ENCODE results near the gene SLC34A3. TPM values are rescaled to one million over a fixed set of nuclear protein-coding genes. Genes with fewer than 3 reads are reported as not detected.
A peak's percentile ranks its signal among the peaks of the same experiment; 100 is the strongest.

The SLC34A3 gene
- total RNA-seq, 1 donor from 2014 or later, result not detected

- H3K4me3 Mint-ChIP-seq (ENCODE audit: unreplicated experiment), result peak overlapping the region; percentile 89
- DNase-seq (ENCODE audit: extremely low spot score, unreplicated experiment), result no peak
- no peak overlapping the region for H3K27ac Mint-ChIP-seq (ENCODE audit: unreplicated experiment)
- H3K36me3 Mint-ChIP-seq (ENCODE audit: unreplicated experiment), result peaks cover 15% of the 10 kb centered on the region
- no peaks in the 10 kb centered on the region for H3K9me3 Mint-ChIP-seq (ENCODE audit: unreplicated experiment)
- no peaks in the 10 kb centered on the region for H3K27me3 Mint-ChIP-seq (ENCODE audit: unreplicated experiment)
- peaks cover 32% of the 10 kb centered on the region for H3K4me1 Mint-ChIP-seq (ENCODE audit: unreplicated experiment)
- no peak for TF ChIP-seq CTCF (IDR thresholded peaks at IDR 0.05)
These were observed 44.8 kb upstream of the SLC34A3 start for GRCh38 chr9:137185921-137186320.

GRCh38 chr9:137186385-137186784 lies 44.3 kb upstream of the SLC34A3 start:
- Mint-ChIP-seq H3K4me1 (ENCODE audit: unreplicated experiment) (peaks cover 32% of the 10 kb centered on the region), H3K27me3 (ENCODE audit: unreplicated experiment) (no peaks in the 10 kb centered on the region), H3K36me3 (ENCODE audit: unreplicated experiment) (peaks cover 18% of the 10 kb centered on the region), H3K4me3 (ENCODE audit: unreplicated experiment) (peak overlapping the region; percentile 89), H3K9me3 (ENCODE audit: unreplicated experiment) (no peaks in the 10 kb centered on the region), H3K27ac (ENCODE audit: unreplicated experiment) (no peak overlapping the region)
- TF ChIP-seq CTCF (IDR thresholded peaks at IDR 0.05), result no peak
- DNase-seq (ENCODE audit: extremely low spot score, unreplicated experiment), result no peak

GRCh38 chr9:137187386-137187785 lies 43.3 kb upstream of the SLC34A3 start:
- Mint-ChIP-seq H3K27ac (ENCODE audit: unreplicated experiment) (peak overlapping the region; percentile 82), H3K36me3 (ENCODE audit: unreplicated experiment) (peaks cover 14% of the 10 kb centered on the region), H3K4me3 (ENCODE audit: unreplicated experiment) (peak overlapping the region; percentile 89), H3K9me3 (ENCODE audit: unreplicated experiment) (no peaks in the 10 kb centered on the region), H3K4me1 (ENCODE audit: unreplicated experiment) (peaks cover 32% of the 10 kb centered on the region), H3K27me3 (ENCODE audit: unreplicated experiment) (no peaks in the 10 kb centered on the region)
- no peak for DNase-seq (ENCODE audit: extremely low spot score, unreplicated experiment)
- no peak for TF ChIP-seq CTCF (IDR thresholded peaks at IDR 0.05)

- Mint-ChIP-seq H3K27me3 (ENCODE audit: unreplicated experiment) (no peaks in the 10 kb centered on the region), H3K9me3 (ENCODE audit: unreplicated experiment) (no peaks in the 10 kb centered on the region), H3K4me3 (ENCODE audit: unreplicated experiment) (peak overlapping the region; percentile 89), H3K4me1 (ENCODE audit: unreplicated experiment) (peaks cover 32% of the 10 kb centered on the region), H3K36me3 (ENCODE audit: unreplicated experiment) (peaks cover 14% of the 10 kb centered on the region), H3K27ac (ENCODE audit: unreplicated experiment) (peak overlapping the region; percentile 82)
- TF ChIP-seq CTCF (IDR thresholded peaks at IDR 0.05), result no peak
- no peak for DNase-seq (ENCODE audit: extremely low spot score, unreplicated experiment)
These were observed 42.6 kb upstream of the SLC34A3 start for GRCh38 chr9:137188086-137188489.

- H3K27me3 Mint-ChIP-seq (ENCODE audit: unreplicated experiment), result no peaks in the 10 kb centered on the region
These were observed 42.0 kb upstream of the SLC34A3 start, which contains the start of the genes ANAPC2 and SSNA1 for GRCh38 chr9:137188490-137189296. Gene ANAPC2, minus strand, starts transcription at chr9:137188560. Its CDS starts 28 bp downstream, at chr9:137188532. Gene SSNA1, plus strand, starts transcription at chr9:137188676. Its CDS starts 51 bp downstream, at chr9:137188727.

More at GRCh38 chr9:137188490-137189296, 42.0 kb upstream of the SLC34A3 start, which contains the start of the genes ANAPC2 and SSNA1:
- Mint-ChIP-seq H3K36me3 (ENCODE audit: unreplicated experiment) (peaks cover 14% of the 10 kb centered on the region), H3K4me3 (ENCODE audit: unreplicated experiment) (peak within 1 kb of the TSS; percentile 91), H3K9me3 (ENCODE audit: unreplicated experiment) (no peaks in the 10 kb centered on the region), H3K27ac (ENCODE audit: unreplicated experiment) (peak within 1 kb of the TSS; percentile 95), H3K4me1 (ENCODE audit: unreplicated experiment) (peaks cover 35% of the 10 kb centered on the region)
- peak; percentile 41 for TF ChIP-seq CTCF (IDR thresholded peaks at IDR 0.05)
- DNase-seq (ENCODE audit: extremely low spot score, unreplicated experiment), result peak; percentile 98

Measured in osteocyte (in vitro differentiated cells).